Gastrocnemius medialis (tissue), 4 donors: ENCODE measurements around the gene ARNT2. TPM values are rescaled to one million over a fixed set of nuclear protein-coding genes. Genes with fewer than 3 reads are reported as not detected.

Experiments used
- ATAC-seq, 2 donors: fragments of 150-250 bp; one replicate each; pipeline ENCODE4 v1.9.1; 2016
- DNase-seq, 2 donors: peaks; one replicate each; pipeline ENCODE4 v3.0.0-alpha.2; 2019
- H3K27ac ChIP-seq, 4 donors: fragments of 200-600 bp; sonication (generic); 1 replicate in 1 of 4; 2 replicates in 3 of 4; pipeline ENCODE4 v1.5.1; 2016 to 2018; ENCODE audit warnings: mild to moderate bottlenecking in 2 of 4, moderate library complexity in 1 of 4
- H3K27me3 ChIP-seq, 3 donors: fragments of 200-600 bp; sonication (generic) in 2 of 3; 1 replicate in 1 of 3; 2 replicates in 2 of 3; pipeline versions ENCODE4 v1.5.1 to v1.6.0; 2016 to 2019; ENCODE audit warnings: mild to moderate bottlenecking in 1 of 3, moderate library complexity in 1 of 3
- H3K36me3 ChIP-seq, 2 donors: fragments of 200-600 bp; sonication (generic) in 1 of 2; one replicate each; pipeline ENCODE4 v1.5.1; 2017 to 2018
- H3K4me1 ChIP-seq, 2 donors: fragments of 200-600 bp; sonication (generic) in 1 of 2; one replicate each; pipeline ENCODE4 v1.5.1; 2016 to 2017; ENCODE audit warnings: mild to moderate bottlenecking in 2 of 2
- H3K4me3 ChIP-seq, 4 donors: fragments of 200-600 bp; sonication (generic) in 3 of 4; 1 replicate in 1 of 4; 2 replicates in 3 of 4; pipeline ENCODE4 v1.5.1; 2016 to 2019; ENCODE audit warnings: mild to moderate bottlenecking in 2 of 4
- H3K9me3 ChIP-seq, 3 donors: fragments of 200-600 bp; sonication (generic) in 2 of 3; 1 replicate in 1 of 3; 2 replicates in 2 of 3; pipeline ENCODE4 v1.5.1; 2016 to 2019
- CTCF ChIP-seq, 5 experiments: fragments of 450-650 bp in 3 of 5; fragments of 200-600 bp in 2 of 5; sonication (generic) in 2 of 5; IDR thresholded peaks in 4 of 5; conservative IDR thresholded peaks in 1 of 5; 1 replicate in 4 of 5; 2 replicates in 1 of 5; pipeline ENCODE4 v1.5.1; 2016 to 2019; ENCODE audit warnings: antibody characterized with exemption in 5 of 5, mild to moderate bottlenecking in 3 of 5, moderate library complexity in 3 of 5
- POLR2A ChIP-seq, 2 donors: fragments of 450-650 bp; IDR thresholded peaks; one replicate each; pipeline ENCODE4 v1.6.1; 2017; ENCODE audit warnings: antibody characterized with exemption in 2 of 2, mild to moderate bottlenecking in 2 of 2, moderate library complexity in 2 of 2
- in situ Hi-C, 4 donors: fragments of 200-750 bp; cut with MboI; loops; one replicate each; pipeline versions ENCODE4 v1.15.0 to v1.8.0; 2017; ENCODE audit warnings: low sequenced_read_pairs in 4 of 4
- intact Hi-C: fragments of 100-400 bp; cut with DNase I; formaldehyde crosslinking; loops from one replicate; pipeline ENCODE4 v1.15.1; 2023; ENCODE audit warnings: low total_unique reads
- total RNA-seq, 4 donors: library from RNA; depleted of rRNA; stranded (reverse); fragments of >200 nt; gene quantifications; one replicate each; pipeline versions ENCODE4 v1.1.0 to v1.2.3, GENCODE V29; 2016

ARNT2 gene
- total RNA-seq, 4 donors from 2014 or later: 4.1 to 23.5 (median 6.6) TPM

- no peaks in the 10 kb centered on the region for H3K27me3 ChIP-seq
Observed at GRCh38 chr15:80612118-80612823, 208.1 kb downstream of the ARNT2 start.

GRCh38 chr15:80613762-80614365, 209.7 kb downstream of the ARNT2 start:
- no peak for TF ChIP-seq POLR2A (IDR thresholded peaks at IDR 0.05)
- TF ChIP-seq CTCF (IDR thresholded peaks at IDR 0.05 in 4 of 5, conservative IDR thresholded peaks at IDR 0.05 in 1 of 5): no peak
- intact Hi-C loops: no loop called here
- Histone ChIP-seq H3K27me3 (no peaks in the 10 kb centered on the region), H3K9me3 (no peaks in the 10 kb centered on the region), H3K27ac (no peak overlapping the region), H3K4me1 (peaks cover 0 to 2% of the 10 kb centered on the region in 2 donors), H3K36me3 (no peaks in the 10 kb centered on the region), H3K4me3 (no peak overlapping the region)
- ATAC-seq: no peak
- in situ Hi-C loops: no loop called here
- DNase-seq: no peak

More at GRCh38 chr15:80612118-80612823, 208.1 kb downstream of the ARNT2 start:
- no peak for TF ChIP-seq CTCF (IDR thresholded peaks at IDR 0.05 in 4 of 5, conservative IDR thresholded peaks at IDR 0.05 in 1 of 5)
- no peak for TF ChIP-seq POLR2A (IDR thresholded peaks at IDR 0.05)
- no peak overlapping the region for H3K27ac ChIP-seq
- no peaks in the 10 kb centered on the region for H3K9me3 ChIP-seq
- H3K36me3 ChIP-seq: no peaks in the 10 kb centered on the region
- DNase-seq (no peak), ATAC-seq (no peak)
- peaks cover 0 to 2% of the 10 kb centered on the region in 2 donors for H3K4me1 ChIP-seq
- H3K4me3 ChIP-seq: no peak overlapping the region
- in situ Hi-C loops: no loop called here
- intact Hi-C loops: no loop called here

- DNase-seq (no peak), ATAC-seq (no peak)
- in situ Hi-C loops (no loop called here), intact Hi-C loops (loop anchor here (5.0 kb wide), 1 partner anchor 162 kb away; the partner anchor contains the start of gene CEMIP)
- Histone ChIP-seq H3K9me3 (no peaks in the 10 kb centered on the region), H3K36me3 (no peaks in the 10 kb centered on the region), H3K27me3 (no peaks in the 10 kb centered on the region), H3K4me1 (peaks cover 0 to 2% of the 10 kb centered on the region in 2 donors), H3K27ac (no peak overlapping the region), H3K4me3 (no peak overlapping the region)
- TF ChIP-seq CTCF (IDR thresholded peaks at IDR 0.05 in 4 of 5, conservative IDR thresholded peaks at IDR 0.05 in 1 of 5): no peak
- no peak for TF ChIP-seq POLR2A (IDR thresholded peaks at IDR 0.05)
Observed at GRCh38 chr15:80614711-80615360, 210.7 kb downstream of the ARNT2 start.

DNA sequence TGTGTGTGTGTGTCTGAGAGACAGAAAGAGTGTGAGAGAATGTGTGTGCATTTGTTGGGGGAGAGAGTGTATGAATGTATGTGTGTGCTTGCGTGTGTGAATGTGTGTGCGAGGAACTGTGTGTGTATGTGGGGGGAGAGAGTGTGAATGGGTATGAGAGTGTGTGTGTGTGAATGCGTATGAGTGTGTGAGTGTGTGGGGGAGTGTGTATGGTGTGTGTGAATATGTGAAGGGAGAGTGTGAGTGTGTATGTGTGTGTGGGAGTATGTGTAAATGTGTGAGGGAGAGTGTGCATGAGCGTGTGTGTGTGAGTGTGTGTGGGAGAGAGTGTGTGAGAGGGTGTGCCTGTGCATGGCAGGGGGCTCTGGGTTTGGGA, 211.2 kb downstream of the ARNT2 start:
- no peaks in the 10 kb centered on the region for H3K9me3 ChIP-seq
- TF ChIP-seq POLR2A (IDR thresholded peaks at IDR 0.05) (no peak), CTCF (IDR thresholded peaks at IDR 0.05 in 4 of 5, conservative IDR thresholded peaks at IDR 0.05 in 1 of 5) (no peak)
- H3K4me1 ChIP-seq: peaks cover 0 to 2% of the 10 kb centered on the region in 2 donors
- ATAC-seq: no peak
- H3K27ac ChIP-seq: no peak overlapping the region
- intact Hi-C loops (loop anchor here (5.0 kb wide), 1 partner anchor 162 kb away; the partner anchor contains the start of gene CEMIP), in situ Hi-C loops (no loop called here)
- no peak overlapping the region for H3K4me3 ChIP-seq
- no peaks in the 10 kb centered on the region for H3K36me3 ChIP-seq
- no peak for DNase-seq
- H3K27me3 ChIP-seq: no peaks in the 10 kb centered on the region
